Caco-2 (cell line): Measurements from ENCODE around the gene BCAS3. TPM values are rescaled to one million over a fixed set of nuclear protein-coding genes. Genes with fewer than 3 reads are reported as not detected.

ENCODE experiments used
- BruUV-seq: library from RNA; stranded (reverse); fragments of 400-500 nt; replicated peaks from 2 replicates; lab custom pipeline; 2021; lab: Mats Ljungman, UMichigan
- CTCF ChIA-PET: fragments of 300-600 bp; sonication (Branson Sonifier 250); formaldehyde crosslinking; loops from one replicate; lab custom pipeline; 2022; ENCODE audit warnings: antibody characterized with exemption; lab: Charles Lee
- POLR2A ChIA-PET: fragments of 300-600 bp; sonication (Branson Sonifier 250); formaldehyde crosslinking; loops from one replicate; lab custom pipeline; 2022; ENCODE audit warnings: antibody characterized with exemption; lab: Charles Lee
- DNase-seq, 2 experiments: peaks; one replicate each; pipeline versions ENCODE4 v3.0.0 to v3.0.0-alpha.2; 2020 to 2022
- H3K27me3 ChIP-seq: replicated peaks from 2 replicates; pipeline ENCODE4 v1.6.0; 2011; ENCODE audit warnings: low read length; ENCODE audit not compliant: control insufficient read depth, insufficient read depth
- H3K36me3 ChIP-seq: 2 replicates; pipeline ENCODE4 v1.5.1; 2011; ENCODE audit warnings: low read length; ENCODE audit not compliant: control insufficient read depth, insufficient read depth
- H3K4me1 ChIP-seq: fragments of 250-450 bp; sonication (Bioruptor Pico); 2 replicates; pipeline ENCODE4 v1.5.1; 2020; ENCODE audit warnings: mild to moderate bottlenecking
- H3K4me3 ChIP-seq: 2 replicates; pipeline ENCODE4 v1.5.1; 2011; ENCODE audit warnings: low read depth, mild to moderate bottlenecking, control low read depth, low read length
- H3K9me3 ChIP-seq: fragments of 250-450 bp; sonication (Bioruptor Pico); 2 replicates; pipeline ENCODE4 v1.5.1; 2020; ENCODE audit warnings: mild to moderate bottlenecking, moderate library complexity
- H3K27ac Mint-ChIP-seq: one replicate; pipeline ENCODE4 v1.8.0; 2022; ENCODE audit warnings: mixed read lengths; ENCODE audit not compliant: unreplicated experiment
- H3K27me3 Mint-ChIP-seq: one replicate; pipeline ENCODE4 v1.8.0; 2022; ENCODE audit warnings: mixed read lengths; ENCODE audit not compliant: insufficient read depth, unreplicated experiment
- H3K36me3 Mint-ChIP-seq: one replicate; pipeline ENCODE4 v1.8.0; 2022; ENCODE audit warnings: mild to moderate bottlenecking, mixed read lengths; ENCODE audit not compliant: insufficient read depth, unreplicated experiment
- H3K4me1 Mint-ChIP-seq: one replicate; pipeline ENCODE4 v1.8.0; 2022; ENCODE audit warnings: low read depth, mixed read lengths; ENCODE audit not compliant: unreplicated experiment
- H3K4me3 Mint-ChIP-seq: one replicate; pipeline ENCODE4 v1.8.0; 2022; ENCODE audit warnings: mild to moderate bottlenecking, moderate library complexity, mixed read lengths; ENCODE audit not compliant: unreplicated experiment
- H3K9me3 Mint-ChIP-seq: one replicate; pipeline ENCODE4 v1.8.0; 2022; ENCODE audit warnings: mixed read lengths; ENCODE audit not compliant: unreplicated experiment
- CTCF ChIP-seq, 2 experiments: fragments of 200-600 bp in 1 of 2; IDR thresholded peaks; 1 replicate in 1 of 2; 2 replicates in 1 of 2; pipeline versions ENCODE4 v1.5.1 to v1.8.0; 2011 to 2022; ENCODE audit warnings: antibody characterized with exemption in 1 of 2, control low read depth in 1 of 2, inconsistent platforms in 1 of 2, low read depth in 1 of 2, low read length in 1 of 2, mild to moderate bottlenecking in 1 of 2, moderate library complexity in 1 of 2; ENCODE audit not compliant: insufficient read depth in 1 of 2, severe bottlenecking in 1 of 2, unreplicated experiment in 1 of 2
- intact Hi-C: fragments of 100-400 bp; cut with micrococcal nuclease; formaldehyde crosslinking; loops from one replicate; pipeline ENCODE4 v1.10.0; 2022; ENCODE audit not compliant: unreplicated experiment
- total RNA-seq: library from RNA; stranded (reverse); gene quantifications from 2 replicates; pipeline ENCODE4 v1.2.3, GENCODE V29; 2022

Gene BCAS3
- total RNA-seq, 1 experiment from 2014 or later, result 44.1 TPM

DNA sequence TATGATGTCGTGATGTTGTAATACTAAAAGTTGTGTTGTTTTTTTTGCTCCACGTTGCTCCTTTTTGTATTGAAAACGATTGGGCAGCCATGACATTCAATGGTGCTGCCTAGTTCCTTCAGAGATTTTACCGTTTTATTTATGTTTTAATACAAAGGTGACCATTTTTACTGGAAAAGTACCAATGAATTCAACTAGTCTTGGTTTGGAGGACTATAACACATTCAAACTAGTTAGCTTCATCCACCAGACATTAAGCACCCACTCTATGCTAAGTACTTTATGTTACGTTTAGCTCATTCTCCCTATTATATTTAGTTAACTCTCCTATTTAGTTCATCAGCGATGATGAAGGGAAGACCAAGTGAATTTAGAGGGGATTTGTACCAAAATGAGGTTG lies 605.4 kb downstream of the BCAS3 start:
- H3K4me1 Mint-ChIP-seq, result no peaks in the 10 kb centered on the region
- H3K36me3 ChIP-seq, result no peaks in the 10 kb centered on the region
- no peaks in the 10 kb centered on the region for H3K36me3 Mint-ChIP-seq
- H3K27me3 ChIP-seq, result no peaks in the 10 kb centered on the region
- TF ChIP-seq CTCF (IDR thresholded peaks at IDR 0.05; ENCODE audit: insufficient read depth in 1 of 2, low read depth in 1 of 2, low read length in 1 of 2, severe bottlenecking in 1 of 2, unreplicated experiment in 1 of 2), result no peak
- ChIA-PET CTCF (no interaction called here), POLR2A (no interaction called here)
- no peak overlapping the region for H3K4me3 ChIP-seq
- no peak for DNase-seq
- intact Hi-C loops, result no loop called here
- no TSS peak for BruUV-seq
- H3K9me3 Mint-ChIP-seq, result no peaks in the 10 kb centered on the region
- no peaks in the 10 kb centered on the region for H3K27me3 Mint-ChIP-seq
- H3K4me1 ChIP-seq, result no peaks in the 10 kb centered on the region
- no peak overlapping the region for H3K4me3 Mint-ChIP-seq
- H3K27ac Mint-ChIP-seq, result no peak overlapping the region
- H3K9me3 ChIP-seq, result no peaks in the 10 kb centered on the region

- Histone ChIP-seq H3K36me3 (no peaks in the 10 kb centered on the region), H3K4me1 (no peaks in the 10 kb centered on the region), H3K9me3 (no peaks in the 10 kb centered on the region), H3K4me3 (no peak overlapping the region), H3K27me3 (no peaks in the 10 kb centered on the region)
- Mint-ChIP-seq H3K27ac (no peak overlapping the region), H3K27me3 (no peaks in the 10 kb centered on the region), H3K4me1 (peaks cover 3% of the 10 kb centered on the region), H3K9me3 (no peaks in the 10 kb centered on the region), H3K4me3 (no peak overlapping the region), H3K36me3 (no peaks in the 10 kb centered on the region)
- intact Hi-C loops, result no loop called here
- DNase-seq, result no peak
- ChIA-PET POLR2A (no interaction called here), CTCF (no interaction called here)
- TF ChIP-seq CTCF (IDR thresholded peaks at IDR 0.05; ENCODE audit: insufficient read depth in 1 of 2, low read depth in 1 of 2, low read length in 1 of 2, severe bottlenecking in 1 of 2, unreplicated experiment in 1 of 2), result no peak
- BruUV-seq, result no TSS peak
Measured at GRCh38 chr17:61284174-61284573, 606.5 kb downstream of the BCAS3 start.

GRCh38 chr17:61284746-61285145 lies 607.1 kb downstream of the BCAS3 start:
- H3K9me3 Mint-ChIP-seq, result no peaks in the 10 kb centered on the region
- no peaks in the 10 kb centered on the region for H3K4me1 ChIP-seq
- ChIA-PET POLR2A (no interaction called here), CTCF (no interaction called here)
- H3K4me3 Mint-ChIP-seq, result no peak overlapping the region
- H3K36me3 Mint-ChIP-seq, result no peaks in the 10 kb centered on the region
- H3K27ac Mint-ChIP-seq, result no peak overlapping the region
- peaks cover 9% of the 10 kb centered on the region for H3K4me1 Mint-ChIP-seq
- no TSS peak for BruUV-seq
- intact Hi-C loops, result no loop called here
- H3K27me3 Mint-ChIP-seq, result no peaks in the 10 kb centered on the region
- TF ChIP-seq CTCF (IDR thresholded peaks at IDR 0.05; ENCODE audit: insufficient read depth in 1 of 2, low read depth in 1 of 2, low read length in 1 of 2, severe bottlenecking in 1 of 2, unreplicated experiment in 1 of 2), result no peak
- no peaks in the 10 kb centered on the region for H3K9me3 ChIP-seq
- no peak for DNase-seq
- no peaks in the 10 kb centered on the region for H3K36me3 ChIP-seq
- H3K4me3 ChIP-seq, result no peak overlapping the region
- H3K27me3 ChIP-seq, result no peaks in the 10 kb centered on the region
